Ecto neural progenitor cell (in vitro differentiated cells): ENCODE measurements around the gene VPS13D.
"Not testable (repeated sequence)": the region's sequence is repeated elsewhere in the genome, so short reads cannot be mapped to it uniquely, and the experiment has no call there.

Source experiments
- DNase-seq: peaks from one replicate; pipeline ENCODE4 v3.0.0-alpha.2; 2018; ENCODE audit warnings: low spot score

Gene VPS13D

DNA sequence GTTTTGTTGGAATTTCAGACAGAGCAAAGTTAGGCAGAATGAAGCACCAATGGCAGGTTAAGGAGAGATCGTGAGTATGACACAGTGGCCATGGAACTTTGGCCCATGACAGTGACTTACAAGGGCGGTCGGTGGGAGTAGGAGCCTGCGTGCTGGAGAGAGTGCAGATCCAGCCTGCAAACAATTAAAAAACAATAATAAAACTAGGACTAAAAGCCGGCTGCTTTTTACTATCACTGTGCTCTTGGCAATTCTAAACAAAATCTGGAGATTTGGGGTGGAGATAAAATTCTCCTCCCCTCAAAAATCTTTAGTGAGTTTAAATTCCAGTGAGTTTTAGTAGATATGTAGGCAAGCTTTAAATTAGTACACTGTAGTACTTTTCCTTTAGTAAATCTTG lies 291.3 kb downstream of the VPS13D start:
- no peak for DNase-seq

DNA sequence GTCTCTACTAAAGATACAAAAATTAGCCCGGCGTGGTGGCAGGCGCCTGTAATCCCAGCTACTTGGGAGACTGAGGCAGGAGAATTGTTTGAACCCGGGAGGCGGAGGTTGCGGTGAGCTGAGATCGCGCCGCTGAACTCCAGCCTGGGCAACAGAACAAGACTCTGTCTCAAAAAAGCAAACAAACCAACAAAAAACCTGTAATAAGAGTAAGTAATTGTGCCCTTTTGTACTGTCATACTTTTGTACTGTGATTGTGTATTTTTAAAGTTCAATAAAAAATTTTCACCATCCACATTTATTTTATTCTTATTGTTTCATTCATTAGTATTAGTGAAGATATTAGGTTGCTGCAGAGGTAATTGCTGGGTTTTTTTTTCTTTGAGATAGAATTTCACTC lies 292.9 kb downstream of the VPS13D start:
- not testable (repeated sequence) for DNase-seq

- DNase-seq, result no peak
Observed at GRCh38 chr1:12524266-12524665, 294.4 kb downstream of the VPS13D start.

- DNase-seq, result no peak
Observed at GRCh38 chr1:12525311-12526181, 295.7 kb downstream of the VPS13D start.

- no peak for DNase-seq
Observed at GRCh38 chr1:12527564-12527963, 297.7 kb downstream of the VPS13D start.

- no peak for DNase-seq
Observed at GRCh38 chr1:12528021-12528852, 298.4 kb downstream of the VPS13D start.

DNA sequence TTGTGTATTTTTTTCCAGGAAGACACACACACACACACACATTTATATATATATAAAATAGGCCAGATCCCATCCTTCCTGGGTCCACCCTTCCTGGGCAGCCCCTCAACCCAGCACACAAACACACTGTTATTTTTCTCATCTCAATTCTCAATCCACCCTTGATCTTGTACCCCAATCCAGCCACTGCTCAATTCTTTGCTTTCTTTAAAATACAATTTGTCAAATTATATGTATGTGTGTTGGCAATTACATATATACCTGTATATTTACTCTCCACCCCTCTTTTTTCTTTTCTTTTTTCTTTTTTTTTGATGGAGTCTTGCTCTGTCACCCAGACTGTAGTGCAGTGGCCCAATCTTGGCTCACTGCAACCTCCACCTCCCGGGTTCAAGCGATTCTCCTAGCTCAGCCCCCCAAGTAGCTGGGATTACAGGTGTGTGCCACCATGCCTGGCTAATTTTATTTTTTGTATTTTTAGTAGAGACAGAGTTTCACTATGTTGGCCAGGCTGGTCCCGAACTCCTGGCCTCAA lies 299.9 kb downstream of the VPS13D start:
- DNase-seq, result no peak

DNA sequence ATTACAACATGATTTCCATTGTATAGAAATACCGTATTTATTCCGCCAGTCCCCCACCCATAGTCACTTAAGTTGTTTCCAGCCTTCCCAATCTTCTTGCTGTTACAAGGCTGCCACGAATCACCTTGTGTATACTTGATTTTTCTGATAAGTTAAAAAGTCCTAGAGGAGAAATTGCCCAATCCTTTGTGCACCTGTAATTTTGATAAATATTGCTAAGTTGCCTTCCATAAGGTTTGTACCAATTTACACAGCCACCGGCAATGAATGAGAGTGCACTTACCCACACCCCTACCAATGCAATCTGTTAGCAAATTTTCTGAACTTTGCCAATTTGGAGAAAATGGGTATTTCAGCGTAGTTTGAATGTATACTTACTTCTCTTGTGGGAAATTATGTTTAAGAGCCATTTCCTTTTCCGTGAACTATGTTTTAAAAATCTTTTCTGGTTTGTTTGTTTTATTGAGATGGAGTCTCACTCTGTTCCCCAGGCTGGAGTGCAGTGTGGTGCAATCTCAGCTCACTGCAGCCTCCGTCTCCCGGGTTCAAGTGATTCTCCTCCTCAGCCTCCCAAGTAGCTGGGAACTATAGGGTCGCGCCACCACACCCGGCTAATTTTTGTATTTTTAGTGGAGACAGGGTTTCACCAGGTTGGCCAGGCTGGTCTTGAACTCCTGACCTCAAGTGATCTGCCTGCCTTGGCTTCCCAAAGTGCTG lies 300.8 kb downstream of the VPS13D start:
- no peak for DNase-seq

- DNase-seq, result no peak
Observed at GRCh38 chr1:12531179-12531499, 301.3 kb downstream of the VPS13D start.

DNA sequence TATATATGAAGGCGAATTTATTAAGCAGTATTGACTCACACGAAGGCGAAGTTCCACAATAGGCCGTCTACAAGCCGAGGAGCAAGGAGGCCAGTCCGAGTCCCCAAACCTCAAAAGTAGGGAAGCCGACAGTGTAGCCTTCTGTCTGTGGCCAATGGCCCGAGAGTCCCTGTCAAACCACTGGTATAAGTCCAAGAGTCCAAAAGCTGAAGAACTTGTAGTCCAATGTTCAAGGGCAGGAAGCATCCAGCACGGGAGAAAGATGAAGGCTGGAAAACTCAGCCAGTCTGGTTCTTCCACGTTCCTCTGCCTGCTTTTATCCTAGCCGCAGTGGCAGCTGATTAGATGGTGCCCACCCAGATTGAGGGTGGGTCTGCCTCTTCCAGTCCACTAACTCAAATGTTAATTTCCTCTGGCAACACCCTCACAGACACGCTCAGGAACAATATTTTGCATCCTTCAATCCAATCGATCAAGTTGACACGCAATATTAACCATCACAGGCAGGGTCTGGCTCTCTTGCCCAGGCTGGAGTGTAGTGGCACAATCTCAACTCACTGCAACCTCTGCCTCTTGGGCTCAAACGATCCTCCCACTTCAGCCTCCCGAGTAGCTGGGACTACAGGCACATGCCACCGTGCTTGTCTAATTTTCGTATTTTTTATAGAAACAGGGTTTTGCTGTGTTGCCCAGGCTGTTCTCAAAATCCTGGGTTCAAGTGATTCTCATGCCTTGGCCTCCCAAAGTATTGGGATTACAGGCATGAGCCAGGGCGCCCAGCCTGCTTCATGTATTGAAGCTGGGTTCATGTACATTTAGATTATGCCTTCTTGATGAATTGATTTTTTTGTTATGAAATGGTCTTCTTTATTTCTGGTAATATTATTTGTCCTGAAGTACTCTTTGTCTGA lies 302.8 kb downstream of the VPS13D start:
- DNase-seq, result no peak

GRCh38 chr1:12536023-12536639 lies 306.3 kb downstream of the VPS13D start:
- DNase-seq, result no peak

GRCh38 chr1:12537294-12537693 lies 307.5 kb downstream of the VPS13D start:
- no peak for DNase-seq

GRCh38 chr1:12537906-12538461 lies 308.2 kb downstream of the VPS13D start:
- DNase-seq, result no peak

DNA sequence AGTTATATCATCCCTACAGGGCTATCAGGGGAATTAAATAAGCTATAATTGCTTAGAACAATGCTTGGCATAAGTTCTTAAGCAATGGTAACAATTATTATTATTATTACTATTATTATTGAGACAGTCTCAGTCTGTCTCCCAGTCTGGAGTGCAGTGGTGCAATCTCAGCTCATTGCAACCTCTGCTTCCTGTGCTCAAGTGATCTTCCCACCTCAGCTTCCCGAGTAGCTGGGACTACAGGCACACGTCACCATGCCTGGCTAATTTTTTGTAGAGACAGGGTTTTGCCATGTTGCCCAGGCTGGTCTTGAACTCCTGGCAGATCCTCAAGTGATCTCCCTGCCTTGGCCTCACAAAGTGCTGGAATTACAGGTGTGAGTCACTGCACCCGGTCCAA lies 308.7 kb downstream of the VPS13D start:
- not testable (repeated sequence) for DNase-seq

DNA sequence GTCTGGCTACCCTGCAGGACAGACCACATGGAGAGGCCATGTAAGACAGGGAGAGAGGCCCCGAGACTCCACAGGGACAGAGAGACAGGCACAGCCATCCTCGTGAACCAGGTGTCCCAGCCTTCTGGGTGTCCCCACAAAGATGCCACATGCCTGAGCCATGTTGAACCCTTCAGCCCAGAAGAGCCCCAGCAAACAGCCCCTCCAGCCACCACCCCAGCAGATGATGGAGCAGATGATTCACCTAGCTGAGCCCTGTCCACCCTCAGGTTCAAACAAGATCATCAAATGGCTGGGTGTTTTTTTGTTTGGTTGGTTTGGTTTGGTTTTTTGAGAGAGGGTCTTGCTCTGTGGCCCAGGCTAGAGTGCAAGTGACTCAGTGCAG lies 309.5 kb downstream of the VPS13D start:
- no peak for DNase-seq

- peak; percentile 70 for DNase-seq
Observed at GRCh38 chr1:12539705-12540579, 310.1 kb downstream of the VPS13D start.

DNA sequence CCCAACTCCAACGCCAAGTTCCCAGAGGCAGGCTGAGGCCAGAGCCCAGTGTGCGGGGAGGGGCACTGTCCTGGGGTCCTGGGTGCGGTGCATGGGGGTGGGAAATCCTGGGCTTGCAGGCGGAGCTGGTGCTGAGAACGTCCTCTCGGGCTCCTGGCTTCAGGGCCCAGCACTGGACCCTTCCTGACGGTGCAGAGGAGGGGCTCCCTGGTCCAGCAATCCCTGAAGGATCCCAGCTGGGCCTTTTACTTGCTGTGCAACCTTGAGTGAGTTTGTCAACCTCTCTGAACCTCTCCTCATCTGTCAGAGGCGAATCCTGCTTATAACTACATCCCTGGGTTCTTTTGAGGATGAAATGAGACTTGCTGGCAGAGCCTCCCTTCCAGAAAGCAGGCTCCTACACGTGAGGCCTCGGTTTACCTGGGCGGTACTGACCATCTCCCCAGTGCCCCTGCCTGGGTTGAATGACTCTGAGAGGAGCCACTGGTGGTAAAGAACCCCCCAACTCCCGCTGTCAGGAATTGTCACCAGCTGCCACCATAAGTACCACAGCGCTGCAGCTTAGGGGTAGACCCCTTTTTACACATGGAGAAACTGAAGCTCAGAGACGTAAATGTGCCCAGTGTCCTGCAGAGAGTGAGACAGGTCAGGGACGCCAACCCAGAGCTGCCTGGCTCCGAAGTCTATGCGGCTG lies 310.9 kb downstream of the VPS13D start:
- DNase-seq, result no peak

DNA sequence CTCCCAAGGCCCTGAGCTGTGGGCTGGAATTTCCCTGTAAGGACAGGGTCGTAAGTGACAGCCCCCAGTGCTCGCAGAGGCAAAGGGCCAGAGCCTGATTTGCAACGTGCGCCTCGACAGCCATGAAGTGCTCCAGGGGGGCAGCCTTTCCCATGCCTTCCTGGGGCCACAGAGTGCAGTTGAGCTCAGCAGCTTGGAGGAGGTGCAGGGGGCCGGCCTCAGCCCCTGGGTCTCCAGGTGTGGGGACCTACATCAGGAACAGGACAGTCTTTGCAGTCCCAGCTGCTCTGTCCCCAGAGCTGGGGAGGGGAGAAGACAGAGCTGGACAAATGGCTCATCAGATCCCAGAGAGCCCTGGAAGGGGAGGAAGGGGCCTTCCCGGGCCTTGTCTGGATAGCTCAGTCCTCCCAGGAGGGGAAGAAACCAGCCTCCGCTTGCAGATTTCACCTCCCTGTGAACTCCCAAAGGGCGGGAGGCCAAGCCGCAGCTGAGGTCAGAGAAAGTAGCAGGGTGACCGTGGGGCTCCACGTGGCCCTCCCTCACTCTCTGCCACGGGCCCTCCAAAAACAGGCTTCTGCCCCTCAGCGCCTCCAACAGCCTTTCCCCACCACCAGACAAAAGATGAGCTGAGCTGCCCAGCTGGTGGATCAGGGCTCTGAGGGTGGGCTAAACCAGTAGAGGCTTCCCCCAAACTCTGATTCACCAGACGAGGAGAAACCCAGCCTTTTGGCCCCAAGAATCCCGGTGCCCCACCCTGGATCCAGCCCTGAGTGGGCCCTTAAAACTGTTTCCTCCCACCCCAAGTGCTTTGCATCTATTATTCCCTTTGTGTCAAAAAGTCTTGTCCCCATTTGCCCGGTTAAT lies 311.7 kb downstream of the VPS13D start:
- no peak for DNase-seq
